Measurements from ENCODE around the gene EMP1.

DNA sequence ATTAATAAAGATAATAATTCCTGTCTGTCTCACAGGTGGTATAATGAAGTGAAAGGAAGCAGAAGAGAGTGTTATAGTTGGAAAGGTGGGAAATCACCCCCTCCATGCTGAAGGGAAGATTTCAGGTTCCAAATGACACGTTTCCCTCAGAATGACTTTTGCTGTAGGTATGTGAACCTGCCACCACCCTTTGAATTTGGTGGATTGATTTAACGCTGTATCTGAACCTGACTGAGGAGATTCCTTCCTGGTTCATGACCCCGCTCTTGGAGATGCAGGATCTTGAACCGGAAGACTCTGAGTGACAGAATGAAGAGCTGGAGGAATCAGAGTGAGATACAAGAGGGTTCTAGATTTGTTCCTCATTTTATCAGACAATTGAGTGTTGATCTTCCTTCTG, 20.3 kb upstream of the EMP1 start:
- TF ChIP-seq POLR2A (IDR thresholded peaks at IDR 0.05; ENCODE audit: low read length) (no peak), GATA1 (IDR thresholded peaks at IDR 0.05; ENCODE audit: low read depth, low read length) (no peak)

All from erythroblast (primary cell).